ENCODE data around the gene INTU.

INTU gene

GRCh38 chr4:127604949-127605709, 27.6 kb upstream of the INTU start:
- DNase-seq (ENCODE audit: low read depth, low spot score): no peak
- CTCF ChIA-PET: interaction anchor here (0.7 to 8.6 kb wide), 14 partner anchors 9 to 142 kb away, joined by 3 to 485 read pairs (median 5); partner anchors contain the start of gene SLC25A31

GRCh38 chr4:127606823-127607222, 25.9 kb upstream of the INTU start:
- no peak for TF ChIP-seq CTCF (IDR thresholded peaks at IDR 0.05; ENCODE audit: insufficient read depth, low read length, missing control alignments)
- ChIA-PET CTCF (interaction anchor here (0.8 to 8.6 kb wide), 6 partner anchors 9 to 123 kb away, joined by 3 to 485 read pairs (median 6); partner anchors contain the start of gene SLC25A31), POLR2A (no interaction called here)
- no peak for DNase-seq (ENCODE audit: low read depth, low spot score)
- no peak overlapping the region for H3K4me3 ChIP-seq (ENCODE audit: low read depth, low read length)

More at GRCh38 chr4:127604949-127605709, 27.6 kb upstream of the INTU start:
- POLR2A ChIA-PET: no interaction called here
- H3K4me3 ChIP-seq (ENCODE audit: low read depth, low read length): no peak overlapping the region
- peak; percentile 12 for TF ChIP-seq CTCF (IDR thresholded peaks at IDR 0.05; ENCODE audit: insufficient read depth, low read length, missing control alignments)

- DNase-seq (ENCODE audit: low read depth, low spot score): no peak
- POLR2A ChIA-PET: no interaction called here
- no peak overlapping the region for H3K4me3 ChIP-seq (ENCODE audit: low read depth, low read length)
- CTCF ChIA-PET: interaction anchor here (1.9 kb wide), 1 partner anchor 14 kb away, joined by 5 read pairs; no protein-coding TSS in a partner anchor
- TF ChIP-seq CTCF (IDR thresholded peaks at IDR 0.05; ENCODE audit: insufficient read depth, low read length, missing control alignments): no peak
Observed at GRCh38 chr4:127609484-127609883, 23.3 kb upstream of the INTU start.

- POLR2A ChIA-PET: no interaction called here
Observed at GRCh38 chr4:127610488-127610887, 22.3 kb upstream of the INTU start.

GRCh38 chr4:127616898-127617297, 15.9 kb upstream of the INTU start:
- POLR2A ChIA-PET: no interaction called here
- DNase-seq (ENCODE audit: low read depth, low spot score): no peak
- CTCF ChIA-PET: interaction anchor here (2.0 kb wide), 1 partner anchor 117 kb away, joined by 6 read pairs; no protein-coding TSS in a partner anchor
- H3K4me3 ChIP-seq (ENCODE audit: low read depth, low read length): no peak overlapping the region
- TF ChIP-seq CTCF (IDR thresholded peaks at IDR 0.05; ENCODE audit: insufficient read depth, low read length, missing control alignments): no peak

More at GRCh38 chr4:127610488-127610887, 22.3 kb upstream of the INTU start:
- H3K4me3 ChIP-seq (ENCODE audit: low read depth, low read length): no peak overlapping the region
- TF ChIP-seq CTCF (IDR thresholded peaks at IDR 0.05; ENCODE audit: insufficient read depth, low read length, missing control alignments): no peak
- CTCF ChIA-PET: interaction anchor here (0.7 kb wide), 1 partner anchor 122 kb away, joined by 4 read pairs; no protein-coding TSS in a partner anchor
- no peak for DNase-seq (ENCODE audit: low read depth, low spot score)

- TF ChIP-seq CTCF (IDR thresholded peaks at IDR 0.05; ENCODE audit: insufficient read depth, low read length, missing control alignments): no peak
- ChIA-PET CTCF (interaction anchor here (2.0 kb wide), 1 partner anchor 115 kb away, joined by 6 read pairs; no protein-coding TSS in a partner anchor), POLR2A (no interaction called here)
- H3K4me3 ChIP-seq (ENCODE audit: low read depth, low read length): no peak overlapping the region
- DNase-seq (ENCODE audit: low read depth, low spot score): no peak
Observed at GRCh38 chr4:127618427-127618826, 14.3 kb upstream of the INTU start.

Data from AG04449 (cell line).